ENCODE measurements around the gene VAV2. TPM values are rescaled to one million over a fixed set of nuclear protein-coding genes. Genes with fewer than 3 reads are reported as not detected.

Gene VAV2
- total and polyA plus RNA-seq, 12 donors = 3.3 to 96.2 (median 31.2) TPM

DNA sequence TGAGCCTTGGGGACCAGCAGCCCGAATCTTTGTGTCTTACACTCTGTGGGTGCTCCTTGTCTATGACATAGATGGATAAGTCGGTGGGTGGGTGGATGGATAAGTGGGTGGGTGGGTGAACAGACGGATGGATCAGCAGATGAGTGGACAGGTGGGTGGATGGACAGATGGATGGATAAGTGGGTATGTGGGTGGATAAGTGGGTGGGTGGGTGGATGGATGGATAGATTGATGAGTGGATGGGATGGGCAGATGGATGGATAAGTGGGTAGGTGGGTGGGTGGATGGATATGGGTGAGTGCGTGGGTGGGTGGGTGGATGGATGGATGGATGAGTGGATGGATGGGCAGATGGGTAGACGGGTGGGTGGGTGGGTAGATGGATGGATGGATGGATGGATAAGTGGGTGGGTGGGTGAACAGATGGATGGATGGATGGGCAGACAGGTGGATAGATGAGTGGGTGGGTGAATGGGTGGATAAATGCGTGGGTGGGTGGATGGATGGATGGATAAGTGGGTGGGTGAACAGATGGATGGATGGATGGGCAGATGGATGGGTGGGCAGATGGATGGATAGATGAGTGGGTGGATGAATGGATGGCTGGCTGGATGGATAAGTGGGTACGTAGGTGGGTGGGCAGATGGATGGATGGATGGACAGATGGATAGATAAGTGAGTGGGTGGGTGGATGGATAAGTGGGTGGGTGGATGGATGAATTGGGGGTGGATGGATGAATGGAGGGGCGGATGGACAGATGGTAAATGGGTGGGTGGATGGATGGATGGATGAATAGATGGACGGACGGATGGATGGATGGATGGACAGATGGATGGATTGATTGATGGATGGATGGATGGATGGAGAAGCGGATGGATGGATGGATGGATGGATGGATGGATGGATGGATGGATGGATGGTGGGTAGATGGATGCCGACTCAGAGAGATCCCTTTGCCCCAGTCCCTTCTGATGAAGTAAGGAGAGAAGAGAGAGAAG lies 121.2 kb downstream of the VAV2 start:
- H3K4me1 ChIP-seq (replicated peaks in 1 of 2) = peaks cover 15 to 37% of the 10 kb centered on the region in 2 donors
- TF ChIP-seq POLR2A (IDR thresholded peaks at IDR 0.05) = no peak
- TF ChIP-seq, protein P1, sequence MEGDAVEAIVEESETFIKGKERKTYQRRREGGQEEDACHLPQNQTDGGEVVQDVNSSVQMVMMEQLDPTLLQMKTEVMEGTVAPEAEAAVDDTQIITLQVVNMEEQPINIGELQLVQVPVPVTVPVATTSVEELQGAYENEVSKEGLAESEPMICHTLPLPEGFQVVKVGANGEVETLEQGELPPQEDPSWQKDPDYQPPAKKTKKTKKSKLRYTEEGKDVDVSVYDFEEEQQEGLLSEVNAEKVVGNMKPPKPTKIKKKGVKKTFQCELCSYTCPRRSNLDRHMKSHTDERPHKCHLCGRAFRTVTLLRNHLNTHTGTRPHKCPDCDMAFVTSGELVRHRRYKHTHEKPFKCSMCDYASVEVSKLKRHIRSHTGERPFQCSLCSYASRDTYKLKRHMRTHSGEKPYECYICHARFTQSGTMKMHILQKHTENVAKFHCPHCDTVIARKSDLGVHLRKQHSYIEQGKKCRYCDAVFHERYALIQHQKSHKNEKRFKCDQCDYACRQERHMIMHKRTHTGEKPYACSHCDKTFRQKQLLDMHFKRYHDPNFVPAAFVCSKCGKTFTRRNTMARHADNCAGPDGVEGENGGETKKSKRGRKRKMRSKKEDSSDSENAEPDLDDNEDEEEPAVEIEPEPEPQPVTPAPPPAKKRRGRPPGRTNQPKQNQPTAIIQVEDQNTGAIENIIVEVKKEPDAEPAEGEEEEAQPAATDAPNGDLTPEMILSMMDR (IDR thresholded peaks at IDR 0.05) = no peak
- H3K4me3 ChIP-seq = no peak overlapping the region
- no peaks in the 10 kb centered on the region for H3K9me3 ChIP-seq (replicated peaks in 1 of 3)
- intact Hi-C loops (cut with DNase I) = no loop called here
- no peak for DNase-seq
- H3K27me3 ChIP-seq = no peaks in the 10 kb centered on the region
- peak overlapping the region in 1 of 5 donors; percentile 66 for H3K27ac ChIP-seq
- H3K36me3 ChIP-seq (replicated peaks in 1 of 2) = no peaks in the 10 kb centered on the region
- 91 to 95% (median 95%) methylated on average over 12 of the region's 12 CpGs for WGBS, 4 donors

- TF ChIP-seq, protein P1 (IDR thresholded peaks at IDR 0.05) = peak in 3 of 6 experiments; percentile 6 to 39 (median 8)
- no peak for TF ChIP-seq POLR2A (IDR thresholded peaks at IDR 0.05)
- Histone ChIP-seq H3K27ac (peak overlapping the region in 1 of 5 donors; percentile 66), H3K9me3 (replicated peaks in 1 of 3) (no peaks in the 10 kb centered on the region), H3K4me3 (no peak overlapping the region), H3K36me3 (replicated peaks in 1 of 2) (no peaks in the 10 kb centered on the region), H3K27me3 (no peaks in the 10 kb centered on the region), H3K4me1 (replicated peaks in 1 of 2) (peaks cover 15 to 27% of the 10 kb centered on the region in 2 donors)
- peak in 3 of 7 donors; percentile 45 to 87 (median 81) for DNase-seq
- WGBS, 4 donors = 44 to 52% (median 49%) methylated on average over 19 of the region's 19 CpGs
- intact Hi-C loops (cut with DNase I) = no loop called here
Measured at GRCh38 chr9:133869674-133870405, 122.3 kb downstream of the VAV2 start.

DNA sequence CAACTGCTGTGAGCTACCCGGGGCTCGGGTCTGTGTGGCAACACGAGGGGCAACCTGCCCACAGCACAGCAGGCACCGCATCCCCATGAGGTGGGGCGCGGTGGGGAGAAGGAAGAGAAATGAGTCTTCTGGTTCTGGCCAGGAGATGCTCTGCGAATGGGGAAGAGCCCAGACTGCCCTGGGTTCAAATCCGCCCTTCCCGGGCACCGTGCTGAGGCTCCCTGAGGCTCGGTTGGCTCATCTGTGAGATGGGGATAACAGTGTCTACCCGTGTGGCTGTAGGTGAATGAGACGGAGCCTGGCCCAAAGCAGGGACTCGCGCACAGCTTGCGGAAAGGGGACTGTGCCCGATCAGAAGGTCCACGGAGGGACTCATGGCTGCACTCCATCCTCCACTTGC lies 123.9 kb downstream of the VAV2 start:
- DNase-seq = no peak
- H3K4me3 ChIP-seq = no peak overlapping the region
- H3K4me1 ChIP-seq (replicated peaks in 1 of 2) = peaks cover 5 to 25% of the 10 kb centered on the region in 2 donors
- no peaks in the 10 kb centered on the region for H3K36me3 ChIP-seq (replicated peaks in 1 of 2)
- intact Hi-C loops (cut with DNase I) = no loop called here
- H3K9me3 ChIP-seq (replicated peaks in 1 of 3) = no peaks in the 10 kb centered on the region
- no peak overlapping the region for H3K27ac ChIP-seq
- 91 to 98% (median 97%) methylated on average over 8 to 18 of the region's 18 CpGs for WGBS, 4 donors
- no peaks in the 10 kb centered on the region for H3K27me3 ChIP-seq
- TF ChIP-seq, protein P1 (IDR thresholded peaks at IDR 0.05) = no peak
- TF ChIP-seq POLR2A (IDR thresholded peaks at IDR 0.05) = no peak

- 88 to 98% (median 95%) methylated on average over 3 to 17 of the region's 17 CpGs for WGBS, 4 donors
- Histone ChIP-seq H3K27ac (no peak overlapping the region), H3K27me3 (no peaks in the 10 kb centered on the region), H3K4me1 (replicated peaks in 1 of 2) (peaks cover 7 to 28% of the 10 kb centered on the region in 2 donors), H3K9me3 (replicated peaks in 1 of 3) (no peaks in the 10 kb centered on the region), H3K36me3 (replicated peaks in 1 of 2) (no peaks in the 10 kb centered on the region), H3K4me3 (no peak overlapping the region)
- intact Hi-C loops (cut with DNase I) = no loop called here
- no peak for DNase-seq
- no peak for TF ChIP-seq POLR2A (IDR thresholded peaks at IDR 0.05)
- TF ChIP-seq, protein P1 (IDR thresholded peaks at IDR 0.05) = no peak
Measured at GRCh38 chr9:133866946-133867345, 125.2 kb downstream of the VAV2 start.

Data from adrenal gland (tissue), 12 donors.